ENCODE results near the gene SNX21.
"Not testable (repeated sequence)": the region's sequence is repeated elsewhere in the genome, so short reads cannot be mapped to it uniquely, and the experiment has no call there.

SNX21 gene, protein sequence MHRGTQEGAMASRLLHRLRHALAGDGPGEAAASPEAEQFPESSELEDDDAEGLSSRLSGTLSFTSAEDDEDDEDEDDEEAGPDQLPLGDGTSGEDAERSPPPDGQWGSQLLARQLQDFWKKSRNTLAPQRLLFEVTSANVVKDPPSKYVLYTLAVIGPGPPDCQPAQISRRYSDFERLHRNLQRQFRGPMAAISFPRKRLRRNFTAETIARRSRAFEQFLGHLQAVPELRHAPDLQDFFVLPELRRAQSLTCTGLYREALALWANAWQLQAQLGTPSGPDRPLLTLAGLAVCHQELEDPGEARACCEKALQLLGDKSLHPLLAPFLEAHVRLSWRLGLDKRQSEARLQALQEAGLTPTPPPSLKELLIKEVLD

DNA sequence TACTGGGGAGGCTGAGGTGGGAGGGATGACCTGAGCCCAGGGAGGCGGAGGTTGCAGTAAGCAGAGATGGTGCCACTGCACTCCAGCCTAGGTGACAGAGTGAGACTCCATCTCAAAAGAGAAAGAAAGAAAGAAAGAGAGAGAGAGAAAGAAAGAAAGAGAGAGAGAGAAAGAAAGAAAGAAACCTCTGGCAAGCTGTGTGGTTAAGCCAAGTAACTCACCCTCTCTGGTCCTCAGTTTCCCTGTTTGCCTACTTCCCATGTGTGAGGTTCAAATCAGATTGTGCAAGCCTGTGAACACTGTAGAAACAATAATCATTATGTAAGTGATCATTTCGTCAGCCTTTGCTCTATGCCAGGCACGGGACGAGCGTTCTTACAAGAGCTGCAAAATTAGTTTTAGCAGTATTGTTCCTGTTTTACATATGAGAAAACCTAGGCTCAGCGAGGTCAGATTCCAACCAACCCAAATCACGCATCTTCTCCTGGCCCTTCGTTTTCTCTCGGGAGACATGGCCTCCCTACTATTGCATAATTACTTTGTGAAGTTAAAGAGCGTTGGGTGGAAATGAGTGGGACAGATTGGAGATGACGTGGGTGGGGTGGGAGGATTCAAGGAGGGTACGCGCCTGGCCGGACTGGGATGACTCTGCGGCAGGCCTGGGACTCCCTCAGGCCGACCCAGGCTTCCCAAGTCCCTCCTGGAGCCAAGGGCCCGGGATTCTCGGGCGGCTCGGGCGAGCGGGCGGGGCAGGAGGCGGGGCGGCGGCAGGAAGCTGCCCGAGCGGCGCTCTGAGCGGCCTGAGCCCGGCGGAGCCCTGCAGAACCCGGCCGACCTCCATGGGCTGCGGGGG is at the start of gene SNX21:
SNX21 (plus strand) TSS at position 770 of the 853 bp plus-strand sequence. CDS start 121 bp downstream, outside the sequence.
- no peak for FAIRE-seq

DNA sequence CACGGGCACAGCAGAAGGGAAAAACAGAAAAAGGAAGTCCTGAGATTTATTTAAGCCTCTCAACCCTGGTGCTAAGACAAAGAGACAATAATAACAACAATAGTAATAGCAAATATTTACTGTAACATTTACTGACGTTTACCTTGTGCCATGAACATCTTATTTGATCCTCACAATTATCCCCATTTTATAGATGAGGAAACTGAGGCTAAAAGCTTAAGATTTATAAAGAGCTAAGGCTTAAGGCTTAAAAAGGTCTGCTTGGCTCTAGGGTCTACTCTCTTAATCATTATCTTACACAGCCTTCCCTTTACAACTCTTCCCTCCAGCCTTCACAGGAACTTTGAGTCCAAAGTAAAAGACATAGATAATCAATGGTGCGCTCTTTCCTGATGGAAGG is 45.2 kb upstream of the SNX21 start:
- FAIRE-seq = no peak

DNA sequence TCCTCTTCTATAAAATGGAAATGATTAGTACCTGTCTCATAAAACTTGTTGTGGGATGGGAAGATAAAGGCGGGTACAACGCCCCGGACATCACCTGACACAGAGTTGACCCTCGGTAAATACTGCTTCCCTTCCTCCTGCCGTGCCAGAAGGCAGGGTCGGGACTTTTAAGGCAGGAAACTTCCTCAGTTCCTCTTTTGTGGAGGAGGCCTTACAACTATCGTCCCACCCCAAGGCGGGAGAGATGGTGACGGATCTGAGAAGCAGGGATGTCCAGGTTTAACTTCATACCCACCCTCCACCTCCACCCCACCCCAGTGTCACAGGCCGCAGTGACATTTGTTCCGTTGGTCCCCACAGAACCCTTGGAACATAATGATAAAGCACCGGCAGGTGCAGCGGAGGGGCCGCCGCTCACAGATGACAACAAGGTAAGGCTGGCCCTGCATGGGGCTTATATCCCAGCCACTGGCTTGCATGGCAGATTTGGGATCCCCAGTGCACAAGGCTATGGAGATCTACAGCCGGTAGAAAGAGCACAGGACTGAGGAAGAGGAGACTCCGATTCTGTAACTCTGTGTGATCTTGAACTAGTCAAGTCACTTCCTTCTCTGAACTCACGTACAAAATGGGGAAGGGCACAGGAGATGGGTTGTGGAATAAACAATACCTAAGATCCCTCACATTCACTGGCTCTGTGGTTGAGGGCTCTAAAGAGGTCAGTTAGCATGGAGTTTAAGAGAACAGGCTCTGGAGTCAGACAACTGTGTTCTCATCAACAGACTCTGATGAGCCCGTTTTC is 41.1 kb upstream of the SNX21 start:
- FAIRE-seq = no peak

DNA sequence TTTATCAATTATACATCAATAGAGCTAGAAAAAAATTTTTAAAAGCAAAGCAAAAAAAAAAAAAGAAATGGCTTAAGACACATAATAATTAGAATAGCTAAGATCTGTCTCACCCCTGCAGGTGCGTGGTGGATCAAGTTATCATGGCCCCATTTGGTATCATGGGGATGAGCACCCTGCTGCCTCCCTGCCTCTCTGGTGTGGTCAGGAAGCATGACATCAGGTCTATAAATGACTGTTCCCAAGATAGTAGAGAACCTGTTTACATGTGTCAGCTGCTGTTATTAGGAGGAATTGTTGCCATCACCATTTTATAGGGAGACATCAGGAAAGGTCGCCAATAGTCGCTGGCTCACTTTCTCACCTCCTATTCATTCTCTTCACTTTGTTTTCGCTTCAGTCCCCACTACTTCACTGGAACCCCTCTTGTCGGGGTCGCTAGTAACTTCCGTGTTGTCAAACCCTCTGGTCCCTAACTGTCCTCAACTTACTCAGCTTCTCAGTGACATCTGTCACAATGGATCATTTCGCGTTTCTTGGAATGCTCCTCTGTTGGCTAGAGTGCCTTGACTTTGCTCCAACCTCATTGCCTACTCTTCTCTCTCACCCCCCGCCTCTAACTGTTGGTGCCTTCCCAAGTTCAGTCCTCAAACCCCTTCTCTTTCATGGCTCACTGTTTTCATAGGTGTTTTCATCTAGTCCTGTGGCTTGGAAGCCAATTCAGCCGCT is 37.1 kb upstream of the SNX21 start:
- no peak for FAIRE-seq

DNA sequence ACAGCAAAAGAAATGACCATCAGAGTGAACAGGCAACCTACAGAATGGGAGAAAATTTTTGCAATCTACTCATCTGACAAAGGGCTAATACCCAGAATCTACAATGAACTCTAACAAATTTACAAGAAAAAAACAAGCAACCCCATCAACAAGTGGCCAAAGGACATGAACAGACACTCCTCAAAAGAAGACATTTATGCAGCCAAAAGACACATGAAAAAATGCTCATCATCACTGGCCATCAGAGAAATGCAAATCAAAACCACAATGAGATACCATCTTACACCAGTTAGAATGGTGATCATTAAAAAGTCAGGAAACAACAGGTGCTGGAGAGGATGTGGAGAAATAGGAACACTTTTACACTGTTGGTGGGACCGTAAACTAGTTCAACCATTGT is 36.1 kb upstream of the SNX21 start:
- not testable (repeated sequence) for FAIRE-seq

DNA sequence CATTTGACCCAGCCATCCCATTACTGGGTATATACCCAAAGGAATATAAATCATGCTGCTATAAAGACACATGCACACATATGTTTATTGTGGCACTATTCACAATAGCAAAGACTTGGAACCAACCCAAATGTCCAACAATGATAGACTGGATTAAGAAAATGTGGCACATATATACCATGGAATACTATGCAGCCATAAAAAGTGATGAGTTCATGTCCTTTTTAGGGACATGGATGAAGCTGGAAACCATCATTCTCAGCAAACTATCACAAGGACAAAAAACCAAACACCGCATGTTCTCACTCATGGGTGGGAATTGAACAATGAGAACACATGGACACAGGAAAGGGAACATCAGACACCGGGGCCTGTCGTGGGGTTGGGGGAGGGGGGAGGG is 35.6 kb upstream of the SNX21 start:
- FAIRE-seq = not testable (repeated sequence)

DNA sequence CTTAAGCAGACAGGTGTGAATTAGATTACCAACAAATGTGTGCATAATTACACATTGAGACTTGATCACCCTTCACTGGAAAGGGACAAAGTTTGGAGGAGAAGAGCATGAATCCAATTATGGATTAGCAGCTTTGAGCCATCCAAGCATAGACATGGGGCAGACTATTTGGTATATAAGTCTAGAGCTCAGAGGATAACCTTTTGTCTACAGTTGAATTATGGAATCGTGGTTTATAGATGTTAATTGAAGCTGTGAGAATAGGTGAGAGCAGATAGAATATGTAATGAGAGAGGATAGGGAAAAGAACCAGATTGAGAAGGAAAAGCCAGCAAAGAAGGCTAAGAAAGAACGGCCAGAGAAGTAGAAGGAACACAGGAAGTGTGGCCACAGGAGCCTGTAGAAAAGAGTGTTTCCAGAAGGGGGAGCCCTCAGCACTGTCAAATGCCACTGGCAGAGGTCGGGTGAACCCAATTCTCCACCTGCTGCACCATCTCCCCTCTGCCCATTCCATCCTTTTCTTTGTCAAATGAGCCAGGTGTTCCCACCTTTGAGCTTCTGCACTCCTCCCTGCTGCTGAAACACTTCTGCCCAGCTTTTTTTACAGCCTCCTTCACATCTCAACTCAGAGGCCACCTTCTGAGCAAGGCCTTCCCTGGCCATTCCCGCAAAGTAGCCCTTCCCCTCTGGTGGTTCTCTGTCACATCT is 34.5 kb upstream of the SNX21 start:
- FAIRE-seq = no peak

DNA sequence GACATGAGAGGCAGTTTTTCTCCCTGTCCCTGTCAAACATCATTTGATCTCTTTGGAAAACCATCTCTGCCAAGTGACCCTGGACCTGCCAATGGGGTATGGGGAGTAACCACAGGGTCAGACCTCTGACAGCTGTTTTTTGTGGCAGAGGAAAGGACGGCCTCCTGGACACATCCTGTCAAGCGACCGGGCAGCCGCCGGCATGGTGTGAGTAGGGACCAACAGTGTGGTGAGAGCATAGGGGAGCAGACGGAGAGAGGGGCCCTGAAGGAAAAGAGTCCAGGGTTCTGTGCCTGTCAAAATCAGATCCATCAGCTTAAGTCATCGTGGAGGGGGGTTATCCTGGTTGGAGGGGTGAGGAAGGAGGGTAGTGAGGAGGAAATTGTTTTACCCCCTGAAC is 31.7 kb upstream of the SNX21 start:
- no peak for FAIRE-seq

DNA sequence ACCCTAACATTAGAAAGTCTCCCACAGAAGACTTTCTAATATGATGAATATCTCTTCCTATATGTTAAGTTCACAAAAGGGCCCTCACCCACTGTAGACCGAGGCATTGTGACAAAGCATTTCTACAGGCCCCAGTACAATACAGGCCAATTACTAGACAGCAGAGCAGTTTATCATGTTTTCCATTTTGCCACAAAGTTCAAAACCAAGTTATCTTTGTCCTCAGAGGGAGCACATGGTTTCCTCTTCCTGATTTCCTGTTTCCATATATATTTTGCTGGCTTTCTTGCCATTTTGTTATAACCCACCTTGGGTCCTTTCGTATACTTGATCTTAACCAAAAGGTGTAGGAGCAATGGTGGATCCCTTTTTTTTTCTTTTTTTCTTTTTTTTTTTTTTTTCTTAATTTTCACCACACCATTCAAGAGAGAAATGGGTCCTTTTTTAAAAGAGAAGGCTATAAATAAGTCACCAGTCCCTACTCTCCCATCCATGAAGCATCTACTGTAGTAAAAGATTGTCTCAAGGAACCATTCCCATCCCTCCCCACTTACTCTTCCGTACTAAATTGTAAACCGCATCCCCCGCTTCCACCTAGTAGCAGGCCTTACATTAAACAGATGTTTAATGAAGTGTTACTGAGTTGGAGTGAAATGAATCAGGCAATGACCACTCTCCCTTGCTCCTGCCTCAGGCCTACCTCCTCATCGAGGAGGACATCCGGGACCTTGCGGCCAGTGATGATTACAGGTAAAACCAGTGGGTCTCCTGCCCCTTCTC is 23.2 kb upstream of the SNX21 start:
- FAIRE-seq = no peak

DNA sequence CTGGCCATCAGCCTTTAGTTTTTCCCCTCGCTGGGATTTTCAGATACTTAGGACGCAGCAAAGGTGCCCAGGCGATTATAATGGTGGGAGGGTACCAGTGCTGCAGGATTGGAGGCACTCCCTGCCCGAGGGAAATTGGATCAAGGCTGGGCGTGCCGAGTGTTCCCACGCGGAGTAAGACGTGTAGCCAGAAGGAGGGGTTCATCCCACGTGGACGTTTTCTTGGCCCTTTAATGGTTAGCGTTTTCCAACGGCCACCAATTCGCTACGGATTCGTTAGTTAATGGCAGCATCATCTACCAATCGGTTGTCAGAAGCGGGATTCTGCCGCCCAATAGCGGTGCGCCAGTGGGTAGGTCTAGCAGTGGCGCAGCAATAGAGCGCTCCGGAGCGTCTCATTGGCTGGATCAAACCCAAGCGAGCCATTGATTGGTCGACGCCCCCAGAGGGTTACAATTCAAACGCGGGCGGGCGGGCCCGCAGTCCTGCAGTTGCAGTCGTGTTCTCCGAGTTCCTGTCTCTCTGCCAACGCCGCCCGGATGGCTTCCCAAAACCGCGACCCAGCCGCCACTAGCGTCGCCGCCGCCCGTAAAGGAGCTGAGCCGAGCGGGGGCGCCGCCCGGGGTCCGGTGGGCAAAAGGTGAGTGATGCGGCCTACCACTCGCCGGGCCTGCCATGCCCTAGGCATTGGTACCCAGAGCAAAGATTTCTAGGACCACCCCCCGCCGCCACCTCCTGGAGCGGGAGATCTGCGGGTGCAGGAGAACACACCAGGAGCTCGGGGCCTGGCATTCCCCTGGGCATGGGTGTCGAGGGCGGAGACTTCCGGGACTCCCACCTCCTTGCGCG is 21.2 kb upstream of the SNX21 start, which contains the start of gene UBE2C:
UBE2C (plus strand) TSS at position 488 of the 849 bp plus-strand sequence; CDS start at position 540, 52 bp downstream.
- peak; percentile 99 for FAIRE-seq

DNA sequence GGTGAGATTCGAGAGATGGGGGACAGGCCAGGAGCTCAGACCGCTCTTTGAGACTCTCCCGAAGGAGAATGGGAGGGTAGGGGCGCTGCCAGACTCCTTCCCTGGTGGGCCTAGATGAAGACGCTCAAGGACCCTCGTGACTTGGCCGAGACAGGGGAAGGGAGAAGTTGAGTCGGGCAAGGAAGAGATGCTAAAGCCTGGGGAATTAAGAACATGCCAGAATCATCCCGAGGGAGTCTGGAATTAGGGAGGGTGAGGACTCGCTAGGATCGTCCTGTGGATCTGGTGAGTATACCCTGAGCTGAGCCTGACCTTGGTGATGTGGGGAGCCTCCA is 20.6 kb upstream of the SNX21 start:
- no peak for FAIRE-seq

DNA sequence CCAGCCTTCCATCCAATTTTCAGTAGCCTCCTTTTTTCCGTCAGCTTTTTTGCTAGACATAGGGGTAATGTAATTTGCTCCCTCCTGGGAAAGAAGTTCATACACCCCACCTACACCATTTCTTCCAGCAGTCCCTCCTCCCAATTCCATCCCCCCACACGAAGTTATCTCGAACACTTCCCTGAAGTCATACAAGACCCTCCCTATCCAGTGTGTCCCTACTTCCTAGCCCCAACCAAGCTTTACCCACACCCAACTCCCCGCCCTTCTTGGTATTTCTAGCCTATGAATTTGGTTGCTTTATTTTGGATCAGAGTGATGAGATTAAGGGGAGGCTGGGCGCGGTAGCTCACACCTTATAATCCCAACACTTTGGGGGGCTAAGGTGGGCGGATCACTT is 20.1 kb upstream of the SNX21 start:
- no peak for FAIRE-seq

DNA sequence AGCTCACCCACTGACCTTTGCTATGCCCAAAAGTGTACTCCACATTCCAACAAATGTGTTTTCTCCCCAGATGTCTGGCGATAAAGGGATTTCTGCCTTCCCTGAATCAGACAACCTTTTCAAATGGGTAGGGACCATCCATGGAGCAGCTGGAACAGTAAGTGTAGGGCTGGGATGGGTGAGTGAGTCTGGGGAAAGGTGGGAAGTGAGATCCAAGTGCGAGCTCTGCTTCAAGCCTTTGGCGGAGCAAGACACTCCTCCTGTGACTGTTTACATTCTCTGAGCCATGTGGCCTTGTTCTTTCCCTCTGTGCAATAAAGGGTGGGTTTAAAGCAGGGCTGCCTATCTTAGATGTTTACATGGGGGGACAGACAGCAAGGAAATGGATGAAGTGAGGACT is 19.3 kb upstream of the SNX21 start:
- no peak for FAIRE-seq

DNA sequence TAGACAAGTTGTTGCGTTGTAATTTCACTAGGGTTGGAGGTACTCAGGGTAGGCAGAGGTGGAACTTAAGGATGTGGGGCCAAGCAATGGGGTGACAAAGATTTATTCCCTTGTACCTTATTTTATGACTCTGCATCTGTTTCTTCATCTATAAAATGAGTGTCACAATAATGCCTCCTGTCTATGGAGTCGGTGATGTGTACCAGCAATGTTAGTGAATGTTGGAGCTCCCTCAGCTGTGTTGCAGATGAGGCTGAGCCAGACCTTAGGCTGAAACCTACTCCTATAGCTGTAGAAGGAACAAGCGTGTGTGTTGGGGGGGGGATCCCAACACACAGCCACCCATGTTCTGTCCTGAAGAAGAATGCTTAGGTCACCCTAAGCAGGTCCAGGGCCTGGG is 16.6 kb upstream of the SNX21 start:
- FAIRE-seq = no peak

DNA sequence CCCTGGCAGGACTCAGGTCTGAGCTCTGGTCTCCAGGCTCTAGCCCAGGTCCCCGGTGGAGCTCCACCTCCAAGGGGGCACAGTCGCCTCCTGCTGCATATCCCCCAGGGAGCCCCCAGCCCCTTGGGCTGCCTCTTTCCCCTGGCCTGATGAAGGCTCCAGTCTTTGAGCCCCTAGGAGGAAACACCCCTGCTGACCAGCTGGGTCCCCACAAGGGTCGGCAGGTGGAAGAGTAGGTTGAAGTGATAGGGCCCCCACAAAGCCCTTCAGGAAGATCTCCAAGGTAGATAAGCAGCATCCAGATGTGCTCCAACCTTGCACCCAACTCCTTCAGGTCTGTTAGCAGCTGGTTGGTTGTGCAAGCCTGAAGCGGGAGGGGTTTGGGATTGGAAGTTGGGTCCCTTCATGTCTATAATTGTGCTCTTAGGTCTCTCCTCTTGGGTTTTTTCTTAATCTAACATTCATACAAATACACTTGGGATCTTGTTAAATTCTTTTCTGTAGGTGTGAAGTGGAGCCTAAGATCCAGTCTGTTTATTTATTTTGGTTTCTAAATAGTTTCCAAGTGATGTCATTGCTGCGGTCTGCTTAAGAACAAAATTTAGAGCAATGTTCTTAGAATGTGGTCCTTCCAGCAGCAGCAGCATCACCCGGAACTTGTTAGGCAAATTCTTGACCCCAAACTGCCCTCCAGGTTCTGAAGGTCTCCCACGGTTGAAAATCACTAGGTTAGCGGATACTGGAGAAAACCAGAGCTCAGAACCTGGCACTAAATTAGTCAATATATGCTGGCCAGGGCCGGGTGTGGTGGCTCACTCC is 16.0 kb upstream of the SNX21 start:
- no peak for FAIRE-seq

DNA sequence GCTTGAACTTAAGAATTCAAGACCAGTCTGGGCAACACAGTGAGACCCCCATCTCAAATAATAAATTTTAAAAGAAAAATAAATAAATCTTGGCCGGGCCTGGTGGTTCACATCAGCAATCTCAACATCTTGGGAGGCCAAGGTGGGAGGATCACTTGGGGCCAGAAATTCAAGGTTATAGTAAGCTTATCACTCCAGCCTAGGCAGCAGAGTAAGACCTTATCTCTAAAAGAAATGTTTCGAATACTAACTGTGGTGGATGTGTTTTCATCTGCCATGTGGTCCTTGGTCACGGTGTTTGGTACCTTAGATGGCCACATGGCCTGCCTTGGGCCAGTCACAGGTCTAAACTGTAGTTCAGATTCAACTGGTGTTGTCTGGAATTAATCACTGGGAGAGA is 15.4 kb upstream of the SNX21 start:
- no peak for FAIRE-seq

DNA sequence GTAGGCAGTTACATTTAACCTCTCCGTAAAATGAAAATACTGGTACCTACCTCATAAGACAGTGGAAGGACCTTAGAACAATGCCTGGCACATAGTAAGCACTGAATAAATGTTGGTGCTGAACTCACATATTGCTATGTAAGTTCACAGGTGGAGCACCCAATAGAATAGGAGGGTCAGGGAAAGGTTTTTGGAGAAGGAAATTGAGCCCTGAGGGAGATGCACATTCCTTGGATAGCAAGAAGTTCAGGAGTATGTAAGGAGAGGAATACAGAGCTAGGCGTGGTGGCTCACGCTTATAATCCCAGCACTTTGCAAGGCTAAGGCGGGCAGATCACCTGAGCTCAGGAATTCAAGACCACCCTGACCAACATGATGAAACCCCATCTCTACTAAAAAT is 14.1 kb upstream of the SNX21 start:
- no peak for FAIRE-seq

DNA sequence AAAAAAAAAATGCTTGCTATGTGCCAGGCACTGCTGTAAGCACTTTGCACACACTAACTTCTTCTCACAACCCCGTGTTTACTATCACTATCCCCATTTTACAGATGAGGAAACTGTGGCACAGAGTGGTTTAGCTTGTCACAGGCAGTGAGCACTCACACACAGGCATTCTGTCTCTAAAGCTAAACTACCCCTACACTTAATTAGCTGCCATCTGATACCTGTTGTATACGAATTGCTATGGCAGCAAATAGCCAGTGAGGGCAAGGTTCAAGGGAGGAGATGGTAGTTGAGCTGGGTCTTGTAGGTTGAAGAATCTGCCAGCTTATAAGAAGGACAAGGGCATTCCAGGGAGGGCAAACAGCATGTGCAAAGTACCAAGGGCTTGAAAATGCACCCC is 11.7 kb upstream of the SNX21 start:
- no peak for FAIRE-seq

DNA sequence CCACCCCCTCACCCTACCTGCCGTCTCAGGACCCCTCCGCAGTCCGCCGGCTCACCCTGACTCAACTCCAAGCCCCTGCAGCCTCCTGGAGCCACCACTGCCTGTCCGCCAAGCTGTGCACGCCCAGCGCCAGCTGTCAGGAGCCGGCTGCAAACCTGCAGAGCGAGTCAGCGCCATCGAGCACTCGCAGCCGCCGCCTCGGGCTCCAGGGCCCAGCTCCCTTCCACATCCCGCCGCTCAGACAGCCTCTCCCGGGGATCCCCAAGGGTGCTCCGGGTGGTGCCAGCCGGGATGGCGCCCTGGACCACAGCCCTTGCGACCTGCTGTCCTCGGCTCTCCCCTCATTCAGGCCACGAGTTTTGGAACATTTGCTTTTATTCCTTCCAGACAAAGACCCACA is 10.7 kb upstream of the SNX21 start:
- no peak for FAIRE-seq

Data from A204.1 (cell line).